ENCODE results near the gene GRIN2A. TPM values are rescaled to one million over a fixed set of nuclear protein-coding genes. Genes with fewer than 3 reads are reported as not detected.

The GRIN2A gene
- total RNA-seq, 1 donor from 2014 or later: not detected

GRCh38 chr16:9970796-9971195, 211.4 kb downstream of the GRIN2A start:
- H3K27me3 Mint-ChIP-seq (ENCODE audit: unreplicated experiment): no peaks in the 10 kb centered on the region
- H3K27ac Mint-ChIP-seq (ENCODE audit: unreplicated experiment): no peak overlapping the region
- DNase-seq (ENCODE audit: extremely low spot score, unreplicated experiment): no peak
- no peaks in the 10 kb centered on the region for H3K4me1 Mint-ChIP-seq (ENCODE audit: unreplicated experiment)
- no peak for TF ChIP-seq CTCF (IDR thresholded peaks at IDR 0.05)
- no peaks in the 10 kb centered on the region for H3K36me3 Mint-ChIP-seq (ENCODE audit: unreplicated experiment)
- H3K4me3 Mint-ChIP-seq (ENCODE audit: unreplicated experiment): no peak overlapping the region
- H3K9me3 Mint-ChIP-seq (ENCODE audit: unreplicated experiment): peaks cover 30% of the 10 kb centered on the region

- H3K27ac Mint-ChIP-seq (ENCODE audit: unreplicated experiment): no peak overlapping the region
- peaks cover 30% of the 10 kb centered on the region for H3K9me3 Mint-ChIP-seq (ENCODE audit: unreplicated experiment)
- H3K4me1 Mint-ChIP-seq (ENCODE audit: unreplicated experiment): no peaks in the 10 kb centered on the region
- no peak for DNase-seq (ENCODE audit: extremely low spot score, unreplicated experiment)
- H3K4me3 Mint-ChIP-seq (ENCODE audit: unreplicated experiment): no peak overlapping the region
- TF ChIP-seq CTCF (IDR thresholded peaks at IDR 0.05): no peak
- no peaks in the 10 kb centered on the region for H3K36me3 Mint-ChIP-seq (ENCODE audit: unreplicated experiment)
- no peaks in the 10 kb centered on the region for H3K27me3 Mint-ChIP-seq (ENCODE audit: unreplicated experiment)
Observed at GRCh38 chr16:9970244-9970643, 212.0 kb downstream of the GRIN2A start.

- Mint-ChIP-seq H3K4me3 (ENCODE audit: unreplicated experiment) (no peak overlapping the region), H3K27ac (ENCODE audit: unreplicated experiment) (no peak overlapping the region), H3K9me3 (ENCODE audit: unreplicated experiment) (peaks cover 32% of the 10 kb centered on the region), H3K36me3 (ENCODE audit: unreplicated experiment) (no peaks in the 10 kb centered on the region), H3K4me1 (ENCODE audit: unreplicated experiment) (no peaks in the 10 kb centered on the region), H3K27me3 (ENCODE audit: unreplicated experiment) (no peaks in the 10 kb centered on the region)
- no peak for TF ChIP-seq CTCF (IDR thresholded peaks at IDR 0.05)
- no peak for DNase-seq (ENCODE audit: extremely low spot score, unreplicated experiment)
Observed at GRCh38 chr16:9969580-9969979, 212.6 kb downstream of the GRIN2A start.

GRCh38 chr16:9966569-9967157, 215.6 kb downstream of the GRIN2A start:
- DNase-seq (ENCODE audit: extremely low spot score, unreplicated experiment): no peak
- H3K9me3 Mint-ChIP-seq (ENCODE audit: unreplicated experiment): peaks cover 31% of the 10 kb centered on the region
- TF ChIP-seq CTCF (IDR thresholded peaks at IDR 0.05): no peak
- H3K4me3 Mint-ChIP-seq (ENCODE audit: unreplicated experiment): no peak overlapping the region
- H3K27me3 Mint-ChIP-seq (ENCODE audit: unreplicated experiment): no peaks in the 10 kb centered on the region
- no peak overlapping the region for H3K27ac Mint-ChIP-seq (ENCODE audit: unreplicated experiment)
- no peaks in the 10 kb centered on the region for H3K4me1 Mint-ChIP-seq (ENCODE audit: unreplicated experiment)
- no peaks in the 10 kb centered on the region for H3K36me3 Mint-ChIP-seq (ENCODE audit: unreplicated experiment)

- no peaks in the 10 kb centered on the region for H3K4me1 Mint-ChIP-seq (ENCODE audit: unreplicated experiment)
- no peak overlapping the region for H3K27ac Mint-ChIP-seq (ENCODE audit: unreplicated experiment)
- no peaks in the 10 kb centered on the region for H3K27me3 Mint-ChIP-seq (ENCODE audit: unreplicated experiment)
Observed at GRCh38 chr16:9965079-9965478, 217.1 kb downstream of the GRIN2A start.

More at GRCh38 chr16:9965079-9965478, 217.1 kb downstream of the GRIN2A start:
- TF ChIP-seq CTCF (IDR thresholded peaks at IDR 0.05): no peak
- peaks cover 23% of the 10 kb centered on the region for H3K9me3 Mint-ChIP-seq (ENCODE audit: unreplicated experiment)
- DNase-seq (ENCODE audit: extremely low spot score, unreplicated experiment): no peak
- no peaks in the 10 kb centered on the region for H3K36me3 Mint-ChIP-seq (ENCODE audit: unreplicated experiment)
- H3K4me3 Mint-ChIP-seq (ENCODE audit: unreplicated experiment): no peak overlapping the region
